Measurements from ENCODE around the gene MIAT.

DNA sequence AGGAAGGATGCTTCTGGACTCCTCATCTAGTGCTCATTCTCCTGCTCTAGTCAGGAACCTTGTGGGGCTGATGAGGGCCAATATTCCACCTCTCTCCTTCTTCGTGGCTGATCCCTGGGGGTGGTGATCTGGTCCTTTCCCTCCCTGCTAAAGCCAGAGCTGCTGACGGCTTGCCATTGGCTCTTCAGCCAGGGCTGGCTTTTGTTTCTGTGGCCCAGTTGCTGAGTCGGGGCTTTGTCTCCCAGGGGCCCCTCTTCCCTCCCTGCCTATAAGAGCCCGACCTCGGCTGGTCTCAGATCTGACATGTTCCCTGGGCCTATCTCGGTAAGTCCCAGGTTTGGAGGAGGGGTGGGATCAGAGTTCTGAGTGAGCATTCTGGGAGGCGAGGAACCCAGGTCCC is 35.7 kb upstream of the MIAT start, which contains the start of gene CRYBA4:
- TF ChIP-seq, protein P1, sequence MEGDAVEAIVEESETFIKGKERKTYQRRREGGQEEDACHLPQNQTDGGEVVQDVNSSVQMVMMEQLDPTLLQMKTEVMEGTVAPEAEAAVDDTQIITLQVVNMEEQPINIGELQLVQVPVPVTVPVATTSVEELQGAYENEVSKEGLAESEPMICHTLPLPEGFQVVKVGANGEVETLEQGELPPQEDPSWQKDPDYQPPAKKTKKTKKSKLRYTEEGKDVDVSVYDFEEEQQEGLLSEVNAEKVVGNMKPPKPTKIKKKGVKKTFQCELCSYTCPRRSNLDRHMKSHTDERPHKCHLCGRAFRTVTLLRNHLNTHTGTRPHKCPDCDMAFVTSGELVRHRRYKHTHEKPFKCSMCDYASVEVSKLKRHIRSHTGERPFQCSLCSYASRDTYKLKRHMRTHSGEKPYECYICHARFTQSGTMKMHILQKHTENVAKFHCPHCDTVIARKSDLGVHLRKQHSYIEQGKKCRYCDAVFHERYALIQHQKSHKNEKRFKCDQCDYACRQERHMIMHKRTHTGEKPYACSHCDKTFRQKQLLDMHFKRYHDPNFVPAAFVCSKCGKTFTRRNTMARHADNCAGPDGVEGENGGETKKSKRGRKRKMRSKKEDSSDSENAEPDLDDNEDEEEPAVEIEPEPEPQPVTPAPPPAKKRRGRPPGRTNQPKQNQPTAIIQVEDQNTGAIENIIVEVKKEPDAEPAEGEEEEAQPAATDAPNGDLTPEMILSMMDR (IDR thresholded peaks at IDR 0.05): no peak
- no peak for TF ChIP-seq POLR2A (IDR thresholded peaks at IDR 0.05)

Data from heart left ventricle (tissue), 13 donors.